Activated T-cell treated with anti-CD3 and anti-CD28 coated beads for 48 hours (primary cell): ENCODE results near the gene VCAN.
A peak's percentile ranks its signal among the peaks of the same experiment; 100 is the strongest.
"Not testable (repeated sequence)": the region's sequence is repeated elsewhere in the genome, so short reads cannot be mapped to it uniquely, and the experiment has no call there.

Experiments used
- DNase-seq: peaks from one replicate; pipeline ENCODE4 v3.0.0-alpha.2; 2020; ENCODE audit warnings: low read depth

VCAN gene

GRCh38 chr5:83471405-83472212, at the start of gene VCAN:
TSS of gene VCAN (plus strand) at chr5:83471744. CDS start at chr5:83483519, 11,775 bp downstream.
- no peak for DNase-seq

- DNase-seq, result no peak
Measured at GRCh38 chr5:83422284-83422683, 49.3 kb upstream of the VCAN start.

- no peak for DNase-seq
Measured at GRCh38 chr5:83426855-83427254, 44.7 kb upstream of the VCAN start.

- DNase-seq, result no peak
Measured at GRCh38 chr5:83428126-83428525, 43.4 kb upstream of the VCAN start.

GRCh38 chr5:83428890-83429289, 42.7 kb upstream of the VCAN start:
- DNase-seq, result no peak

- DNase-seq, result peak; percentile 24
Measured at GRCh38 chr5:83430130-83431010, 41.2 kb upstream of the VCAN start.

- DNase-seq, result no peak
Measured at GRCh38 chr5:83433891-83434290, 37.7 kb upstream of the VCAN start.

- DNase-seq, result no peak
Measured at GRCh38 chr5:83434946-83435345, 36.6 kb upstream of the VCAN start.

- no peak for DNase-seq
Measured at GRCh38 chr5:83436276-83436675, 35.3 kb upstream of the VCAN start.

GRCh38 chr5:83437697-83438096, 33.8 kb upstream of the VCAN start:
- not testable (repeated sequence) for DNase-seq

- DNase-seq, result no peak
Measured at GRCh38 chr5:83440826-83441225, 30.7 kb upstream of the VCAN start.

- DNase-seq, result no peak
Measured at GRCh38 chr5:83441747-83442146, 29.8 kb upstream of the VCAN start.

GRCh38 chr5:83443534-83443933, 28.0 kb upstream of the VCAN start:
- DNase-seq, result no peak

GRCh38 chr5:83444445-83444844, 27.1 kb upstream of the VCAN start:
- DNase-seq, result no peak

- no peak for DNase-seq
Measured at GRCh38 chr5:83446253-83446947, 25.1 kb upstream of the VCAN start.

- DNase-seq, result no peak
Measured at GRCh38 chr5:83447533-83447932, 24.0 kb upstream of the VCAN start.

- no peak for DNase-seq
Measured at GRCh38 chr5:83450183-83450966, 21.2 kb upstream of the VCAN start.

- no peak for DNase-seq
Measured at GRCh38 chr5:83450967-83451248, 20.6 kb upstream of the VCAN start.

GRCh38 chr5:83451955-83452354, 19.6 kb upstream of the VCAN start:
- DNase-seq, result no peak

GRCh38 chr5:83453937-83454336, 17.6 kb upstream of the VCAN start:
- no peak for DNase-seq

GRCh38 chr5:83464261-83464660, 7.3 kb upstream of the VCAN start:
- DNase-seq, result no peak
